ENCODE measurements around the gene DLX6.

DNA sequence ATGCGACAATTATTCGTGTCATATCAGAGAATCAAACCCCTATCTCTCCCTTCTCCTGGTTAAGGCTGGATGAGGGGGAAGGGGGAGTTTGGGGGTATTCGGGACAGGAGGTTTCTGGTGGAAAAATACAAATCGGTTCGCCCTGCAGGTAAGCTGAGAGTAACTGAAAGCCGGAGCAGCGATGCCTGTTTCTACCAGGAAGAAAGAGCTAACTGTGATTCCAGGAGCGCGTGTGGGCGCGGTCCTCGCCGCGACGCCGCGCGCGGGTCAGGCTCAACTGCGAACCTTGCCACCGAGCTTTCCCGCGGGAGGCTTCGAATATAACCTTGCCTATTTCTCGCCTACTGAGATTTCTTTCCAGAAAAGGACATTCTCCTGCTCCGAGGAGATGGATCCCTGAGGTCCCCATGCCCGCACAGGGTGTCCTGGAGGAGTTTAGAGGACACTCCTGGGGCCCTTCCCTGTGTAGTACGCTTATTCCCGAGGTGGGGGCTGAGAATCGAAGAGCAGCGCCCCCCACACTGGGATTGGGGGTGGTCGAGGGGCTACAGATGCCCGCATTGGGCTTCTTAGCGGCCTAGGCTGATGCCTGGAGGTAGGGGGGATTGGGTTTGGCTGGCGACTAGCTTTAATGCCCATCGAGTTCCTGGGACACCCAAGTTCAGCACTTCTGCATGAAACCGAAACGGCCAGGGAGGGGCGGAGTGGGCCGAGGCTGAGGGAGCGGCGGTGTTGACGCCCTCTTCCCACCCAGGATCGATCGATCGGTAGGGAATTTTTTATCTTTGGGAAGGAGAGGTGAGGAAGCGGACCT lies 13.0 kb upstream of the DLX6 start:
- TF ChIP-seq, protein P1, sequence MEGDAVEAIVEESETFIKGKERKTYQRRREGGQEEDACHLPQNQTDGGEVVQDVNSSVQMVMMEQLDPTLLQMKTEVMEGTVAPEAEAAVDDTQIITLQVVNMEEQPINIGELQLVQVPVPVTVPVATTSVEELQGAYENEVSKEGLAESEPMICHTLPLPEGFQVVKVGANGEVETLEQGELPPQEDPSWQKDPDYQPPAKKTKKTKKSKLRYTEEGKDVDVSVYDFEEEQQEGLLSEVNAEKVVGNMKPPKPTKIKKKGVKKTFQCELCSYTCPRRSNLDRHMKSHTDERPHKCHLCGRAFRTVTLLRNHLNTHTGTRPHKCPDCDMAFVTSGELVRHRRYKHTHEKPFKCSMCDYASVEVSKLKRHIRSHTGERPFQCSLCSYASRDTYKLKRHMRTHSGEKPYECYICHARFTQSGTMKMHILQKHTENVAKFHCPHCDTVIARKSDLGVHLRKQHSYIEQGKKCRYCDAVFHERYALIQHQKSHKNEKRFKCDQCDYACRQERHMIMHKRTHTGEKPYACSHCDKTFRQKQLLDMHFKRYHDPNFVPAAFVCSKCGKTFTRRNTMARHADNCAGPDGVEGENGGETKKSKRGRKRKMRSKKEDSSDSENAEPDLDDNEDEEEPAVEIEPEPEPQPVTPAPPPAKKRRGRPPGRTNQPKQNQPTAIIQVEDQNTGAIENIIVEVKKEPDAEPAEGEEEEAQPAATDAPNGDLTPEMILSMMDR (IDR thresholded peaks at IDR 0.05), result no peak
- TF ChIP-seq ZFX (IDR thresholded peaks at IDR 0.05; ENCODE audit: borderline replicate concordance), result no peak
